ENCODE measurements around the gene DYRK1A.
"Not testable (repeated sequence)": the region's sequence is repeated elsewhere in the genome, so short reads cannot be mapped to it uniquely, and the experiment has no call there.

DYRK1A gene

DNA sequence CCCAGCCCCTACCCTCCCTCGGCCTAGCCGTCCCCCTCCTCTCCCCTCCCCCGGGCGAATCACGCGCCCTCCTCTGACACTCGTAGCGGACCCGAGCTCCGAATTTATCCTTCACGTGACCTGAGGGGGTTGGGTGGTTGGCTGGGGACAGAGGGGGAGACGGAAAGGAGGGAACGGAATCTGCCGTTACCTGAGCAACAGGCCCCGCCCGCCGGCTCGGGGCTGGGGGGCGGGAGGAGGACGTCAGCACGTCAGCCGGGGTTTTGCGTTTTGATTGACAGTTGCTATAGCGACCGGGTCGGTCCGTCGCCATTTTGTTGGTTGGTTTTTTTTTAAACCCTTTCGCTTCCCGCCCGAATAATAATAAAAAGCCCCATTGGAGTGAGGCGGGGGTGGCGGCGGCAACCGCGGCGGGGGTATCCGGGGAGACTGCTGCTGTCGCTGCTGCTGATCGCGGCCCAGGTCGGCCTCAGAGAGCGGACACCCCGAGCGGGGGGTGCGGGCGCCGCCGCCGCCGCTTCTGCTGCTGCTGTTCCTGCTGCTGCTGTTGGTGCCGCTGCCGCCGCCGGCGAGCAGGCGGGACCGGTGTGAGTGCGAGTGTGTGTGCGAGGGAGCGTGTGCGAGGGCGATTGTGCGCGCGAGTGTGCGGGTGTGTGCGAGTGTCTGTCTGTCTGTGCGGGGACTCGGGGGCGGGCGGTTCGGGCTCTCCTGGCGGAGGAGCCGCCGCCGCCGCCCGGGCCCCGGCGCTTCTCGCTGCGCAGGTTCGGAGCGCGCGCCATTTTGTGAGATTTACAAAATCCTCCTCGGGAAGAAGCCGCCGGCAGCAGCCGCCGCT, at the start of gene DYRK1A:
DYRK1A (plus strand) TSS at position 292 of the 835 bp plus-strand sequence. CDS start 53,602 bp downstream, outside the sequence.
- peak; percentile 98 for DNase-seq

DNA sequence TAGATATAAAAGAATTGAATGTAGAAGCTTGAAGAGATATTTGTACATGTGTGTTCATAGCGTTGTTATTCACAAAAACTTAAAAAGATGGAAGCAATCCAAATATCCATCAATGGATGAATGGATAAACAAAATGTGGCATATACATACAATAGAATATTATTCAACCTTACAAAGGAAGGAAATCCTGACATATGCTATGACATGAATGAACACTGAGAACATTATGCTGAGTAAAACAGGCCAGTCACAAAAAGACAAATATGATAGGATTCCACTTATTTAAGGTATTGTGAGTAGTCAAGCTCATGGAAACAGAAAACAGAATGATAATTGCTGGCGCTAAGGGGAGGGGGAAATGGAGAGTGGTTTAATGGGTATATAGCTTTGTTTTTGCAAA, 47.0 kb upstream of the DYRK1A start:
- DNase-seq = no peak

DNA sequence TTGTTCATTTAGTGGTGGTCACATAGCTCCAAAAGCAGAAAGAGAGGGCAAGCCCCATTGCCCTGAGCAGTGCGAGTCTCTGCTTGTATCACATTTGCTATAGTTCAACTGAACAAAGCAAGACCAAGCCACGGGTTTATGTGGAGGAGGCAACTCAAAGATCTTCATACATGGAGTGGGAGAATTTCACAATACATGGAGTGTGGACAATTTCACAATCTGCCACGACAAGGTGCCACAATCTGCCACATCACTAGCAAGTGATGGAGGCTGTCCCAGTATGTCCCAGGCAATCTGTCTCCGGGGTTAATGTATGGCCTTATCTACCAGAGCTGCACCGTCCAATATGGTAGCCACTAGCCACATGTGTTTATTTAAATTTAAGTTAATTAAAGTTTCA, 44.5 kb upstream of the DYRK1A start:
- DNase-seq = no peak

DNA sequence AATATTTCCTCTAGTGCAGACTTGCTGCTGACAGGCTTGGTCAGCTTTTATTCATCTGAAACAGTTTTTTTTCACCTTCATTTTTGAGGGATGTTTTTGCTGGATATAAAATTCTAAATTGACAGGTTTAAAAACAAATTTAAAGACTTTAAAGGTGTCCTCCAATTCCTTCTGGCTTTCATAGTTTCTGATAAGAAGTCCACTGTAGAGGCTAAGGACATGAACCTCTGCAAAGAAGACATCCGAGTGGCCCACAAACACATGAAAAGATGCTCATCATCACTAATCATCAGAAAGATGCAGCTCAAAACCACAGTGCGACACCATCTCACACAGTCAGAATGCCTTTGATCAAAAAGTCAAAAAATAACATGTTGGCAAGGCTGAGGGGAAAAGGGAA, 42.0 kb upstream of the DYRK1A start:
- DNase-seq = no peak

DNA sequence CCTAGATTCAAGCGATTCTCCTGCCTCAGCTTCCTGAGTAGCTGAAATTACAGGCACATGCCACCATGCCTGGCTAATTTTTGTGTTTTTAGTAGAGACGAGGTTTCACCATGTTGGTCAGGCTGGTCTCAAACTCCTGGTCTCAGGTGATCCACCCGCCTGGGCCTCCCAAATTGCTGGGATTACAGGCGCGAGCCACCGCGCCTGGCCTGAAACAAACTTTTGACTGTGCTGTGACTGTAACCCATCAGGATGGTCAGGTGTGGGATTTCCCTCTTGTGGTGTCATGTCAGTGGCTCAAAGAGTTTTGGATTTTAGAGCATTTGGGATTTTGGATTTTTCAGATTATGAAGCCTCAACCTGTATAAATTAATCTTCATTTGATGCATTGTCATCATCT, 38.4 kb upstream of the DYRK1A start:
- DNase-seq = not testable (repeated sequence)

DNA sequence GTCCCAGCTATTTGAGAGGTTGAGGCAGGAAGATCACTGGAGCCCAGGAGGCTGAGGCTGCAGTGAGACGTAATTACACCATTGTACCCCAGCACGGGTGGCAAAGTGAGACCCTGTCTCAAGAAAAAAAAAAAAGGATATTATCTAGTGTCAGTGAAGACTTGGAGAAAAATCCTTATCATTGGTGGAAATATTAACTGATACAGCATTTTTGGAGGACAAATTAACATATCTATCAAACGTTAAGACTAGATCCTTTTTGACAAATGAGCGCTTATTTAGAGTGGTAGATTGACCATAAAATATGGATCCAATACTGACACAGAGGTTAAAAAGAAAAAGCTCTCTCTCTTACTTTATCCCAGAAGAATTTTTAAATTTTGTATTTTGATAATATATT, 35.2 kb upstream of the DYRK1A start:
- DNase-seq = no peak

DNA sequence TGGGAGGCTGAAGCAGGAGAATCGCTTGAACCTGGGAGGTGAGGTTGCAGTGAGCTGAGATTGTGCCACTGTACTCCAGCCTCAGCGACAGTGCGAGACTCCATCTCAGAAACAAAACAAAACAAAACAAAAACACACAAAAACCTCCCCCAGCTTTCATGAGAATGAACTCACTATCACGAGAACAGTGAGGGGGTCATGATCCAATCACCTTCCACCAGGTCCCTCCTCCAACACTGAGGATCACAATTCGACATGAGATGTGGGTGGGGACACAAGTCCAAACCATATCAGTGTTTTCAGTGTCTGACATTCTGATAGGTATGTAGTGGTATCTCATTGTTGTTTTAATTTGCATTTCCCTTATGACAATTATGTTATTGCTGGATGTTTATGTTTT, 31.5 kb upstream of the DYRK1A start:
- no peak for DNase-seq

DNA sequence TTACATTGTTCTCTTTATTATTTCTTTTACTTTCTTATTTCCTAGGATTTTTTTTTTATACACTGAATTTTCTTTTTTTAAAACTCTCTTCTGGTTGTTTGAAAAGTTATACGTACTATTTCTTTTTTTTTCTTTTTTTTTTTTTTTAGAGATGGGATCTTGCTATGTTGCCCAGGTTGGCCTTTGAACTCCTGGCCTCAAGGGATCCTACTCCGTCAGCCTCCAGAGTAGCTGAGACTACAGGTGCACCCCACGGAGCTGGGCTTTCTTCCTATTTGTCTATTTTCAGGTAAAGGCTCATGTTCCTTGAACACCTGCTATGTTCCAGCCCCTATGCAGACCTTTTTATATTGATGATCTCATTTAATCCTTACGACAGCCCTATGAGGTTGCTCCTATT, 29.4 kb upstream of the DYRK1A start:
- DNase-seq = no peak

DNA sequence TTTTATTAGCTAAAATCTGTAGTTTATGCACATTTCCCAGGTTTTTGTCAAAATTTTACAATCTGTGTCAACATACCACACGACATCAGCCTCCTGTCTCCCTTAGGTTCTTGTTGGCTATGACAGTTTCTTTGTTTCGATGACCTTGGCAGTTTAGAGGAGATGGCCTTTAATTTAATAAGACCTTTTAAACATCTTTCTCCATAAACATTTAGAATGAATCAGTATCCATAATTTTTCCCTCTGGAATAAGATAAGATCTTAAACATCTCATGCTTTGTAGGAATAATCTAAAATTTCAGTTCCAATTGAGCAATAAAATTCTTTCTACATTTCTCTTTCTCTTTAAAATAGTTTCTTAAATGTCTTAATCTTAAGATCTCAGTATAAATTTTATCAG, 28.7 kb upstream of the DYRK1A start:
- DNase-seq = no peak

DNA sequence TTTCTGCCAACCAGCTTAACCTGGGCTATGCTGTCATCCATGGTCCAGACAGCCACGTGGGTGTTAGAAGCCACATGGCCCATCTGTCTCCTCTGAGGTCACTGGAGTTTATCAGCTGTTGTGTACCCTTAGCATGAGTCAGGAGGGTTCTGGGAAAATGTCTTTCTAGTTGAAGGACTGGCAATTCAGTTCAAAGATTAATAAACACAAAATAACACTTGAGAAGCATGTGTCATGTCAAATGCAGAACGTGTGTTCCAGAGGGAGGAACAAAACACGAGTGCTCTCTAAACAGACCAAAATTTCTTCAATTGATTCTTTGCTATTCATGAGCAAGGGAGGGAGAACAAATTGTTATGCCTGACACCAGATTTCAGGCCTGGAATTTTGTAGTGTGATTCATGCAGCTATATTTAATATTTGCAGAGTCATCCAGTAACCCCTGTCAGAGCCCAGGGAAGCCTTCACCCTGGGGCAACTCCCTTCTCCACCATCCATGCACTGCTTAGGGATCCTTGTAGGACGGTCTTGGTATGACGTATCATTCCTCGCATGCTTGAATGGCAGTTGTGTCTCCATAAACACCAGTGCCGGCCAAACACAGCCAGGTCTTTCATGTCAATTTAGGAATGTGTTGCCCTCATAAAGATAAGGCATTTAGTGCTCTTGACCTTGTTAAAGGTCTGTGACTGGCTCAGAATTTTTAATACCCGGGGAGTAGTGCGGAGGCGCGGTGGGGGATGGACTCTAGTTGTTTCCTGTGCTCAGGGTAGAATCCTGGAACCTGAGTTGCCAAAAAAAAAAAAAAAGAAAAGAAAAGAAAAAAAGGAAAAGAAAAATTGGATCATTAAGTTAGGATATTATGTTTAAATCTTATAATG, 27.7 kb upstream of the DYRK1A start:
- no peak for DNase-seq

DNA sequence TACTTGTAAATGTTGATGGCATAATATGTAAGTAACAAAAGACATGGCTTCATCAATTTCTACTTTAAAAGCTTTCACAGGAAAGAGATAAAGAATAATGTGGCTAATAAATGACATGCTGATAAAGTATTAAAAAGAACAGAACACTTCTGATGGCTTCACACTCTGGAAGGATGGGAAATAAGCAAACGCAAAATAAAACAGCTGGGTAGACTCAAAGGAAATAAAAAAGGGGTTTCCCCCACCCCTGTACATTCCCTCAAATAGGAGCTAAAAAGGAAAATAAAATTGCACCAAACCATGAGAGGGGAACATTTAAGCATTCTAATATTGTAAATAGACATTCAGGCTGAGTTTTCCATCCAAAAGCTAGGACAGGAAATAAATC, 27.0 kb upstream of the DYRK1A start:
- no peak for DNase-seq

DNA sequence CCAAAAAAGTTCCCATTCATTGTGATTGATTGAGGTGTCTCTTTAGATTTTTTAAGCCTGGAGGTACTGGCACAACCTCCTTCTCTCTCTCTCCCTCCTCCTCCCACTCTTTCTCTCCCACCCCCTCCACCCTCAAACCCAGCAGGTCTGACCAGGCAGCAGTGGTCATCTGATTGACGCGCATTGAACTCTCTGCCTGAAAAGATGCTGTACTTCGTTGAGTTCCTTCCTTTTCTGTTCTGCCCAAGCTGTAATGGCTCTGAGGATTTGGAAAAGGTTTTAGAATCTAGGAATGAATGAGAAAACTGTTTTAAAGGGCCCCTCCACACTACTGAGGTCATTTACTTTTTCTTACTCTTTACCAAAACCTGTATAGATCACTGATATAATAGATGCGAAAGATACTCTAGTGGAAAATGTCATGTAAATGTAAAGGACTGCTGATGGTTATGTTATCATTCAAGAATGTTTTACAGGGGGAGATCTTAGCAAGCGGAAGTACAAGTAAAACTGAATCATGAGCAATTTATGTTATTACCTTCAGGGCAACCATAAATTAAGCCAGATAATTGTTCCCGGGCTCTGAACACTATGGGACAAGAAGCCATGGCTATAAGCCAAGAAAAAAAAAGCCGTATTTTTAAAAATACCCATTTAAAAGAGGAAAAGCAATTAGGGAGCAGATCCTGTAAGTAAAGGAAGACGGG, 25.2 kb upstream of the DYRK1A start:
- no peak for DNase-seq

DNA sequence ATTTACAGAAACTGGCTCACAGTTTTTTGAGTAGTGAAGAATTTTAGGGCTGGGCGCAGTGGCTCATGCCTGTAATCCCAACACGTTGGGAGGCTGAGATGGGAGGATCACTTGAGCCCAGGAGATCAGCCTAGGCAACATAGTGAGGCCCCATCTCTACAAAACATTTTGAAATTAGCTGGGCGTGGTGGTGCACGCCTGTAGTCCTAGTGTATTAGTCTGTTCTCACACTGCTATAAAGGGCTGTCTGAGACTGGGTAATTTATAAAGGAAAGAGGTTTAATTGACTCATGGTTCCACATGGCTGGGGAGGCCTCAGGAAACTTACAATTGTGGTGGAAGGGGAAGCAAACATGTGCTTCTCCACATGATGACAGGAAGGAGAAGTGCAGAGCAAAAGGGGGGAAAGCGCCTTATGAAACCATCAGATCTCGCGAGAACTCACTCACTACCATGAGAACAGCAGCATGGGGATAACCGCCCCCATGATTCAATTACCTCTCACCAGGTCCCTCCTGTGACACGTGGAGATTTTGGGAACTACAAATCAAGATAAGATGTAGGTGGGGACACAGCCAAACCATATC, 24.4 kb upstream of the DYRK1A start:
- no peak for DNase-seq

DNA sequence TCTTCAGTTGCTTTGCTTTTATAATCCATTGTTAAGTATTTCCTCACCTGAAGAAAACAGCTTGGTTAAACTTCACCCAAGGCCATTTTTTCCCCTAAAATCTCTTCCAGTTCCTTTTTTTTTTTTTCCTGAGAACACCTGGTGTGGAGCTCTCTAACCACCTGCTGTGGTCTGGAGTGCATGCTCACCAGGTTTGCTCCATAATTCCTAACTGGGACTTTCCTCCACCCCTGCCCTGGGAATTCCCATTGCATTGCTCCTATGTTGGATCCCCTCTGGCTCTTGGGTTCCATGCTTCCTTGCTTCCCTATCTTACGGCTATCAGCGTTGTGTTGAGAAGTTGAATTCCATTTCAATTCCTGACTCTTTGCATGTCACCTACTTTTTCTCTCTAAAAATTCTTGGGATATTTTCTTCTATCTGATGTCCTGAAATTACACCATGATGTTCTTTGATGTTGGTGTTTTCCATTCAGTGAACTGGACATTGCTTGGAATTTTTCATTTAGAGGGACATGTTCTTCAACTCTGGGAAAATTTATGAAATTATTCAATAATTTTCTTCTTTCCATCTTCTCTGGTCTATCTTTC, 19.6 kb upstream of the DYRK1A start:
- no peak for DNase-seq

DNA sequence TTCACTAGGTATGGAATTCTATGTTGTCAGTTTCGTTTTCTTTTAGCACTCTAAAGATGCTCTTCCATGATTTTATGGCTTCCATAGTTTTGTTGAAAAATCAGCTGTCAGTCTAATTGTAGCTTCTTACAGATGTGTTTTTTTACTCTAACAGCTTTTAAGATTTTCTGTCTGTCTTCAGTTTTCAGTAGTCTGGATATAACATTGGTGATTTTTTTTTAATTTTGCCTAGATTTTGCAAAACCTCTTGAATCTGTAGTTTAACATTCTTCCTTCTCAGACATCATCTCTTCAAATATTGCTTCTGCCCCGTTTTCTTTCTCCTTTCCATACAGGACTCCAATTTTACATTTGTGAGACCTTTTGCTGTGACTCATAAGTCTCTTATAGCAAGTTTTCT, 17.9 kb upstream of the DYRK1A start:
- no peak for DNase-seq

DNA sequence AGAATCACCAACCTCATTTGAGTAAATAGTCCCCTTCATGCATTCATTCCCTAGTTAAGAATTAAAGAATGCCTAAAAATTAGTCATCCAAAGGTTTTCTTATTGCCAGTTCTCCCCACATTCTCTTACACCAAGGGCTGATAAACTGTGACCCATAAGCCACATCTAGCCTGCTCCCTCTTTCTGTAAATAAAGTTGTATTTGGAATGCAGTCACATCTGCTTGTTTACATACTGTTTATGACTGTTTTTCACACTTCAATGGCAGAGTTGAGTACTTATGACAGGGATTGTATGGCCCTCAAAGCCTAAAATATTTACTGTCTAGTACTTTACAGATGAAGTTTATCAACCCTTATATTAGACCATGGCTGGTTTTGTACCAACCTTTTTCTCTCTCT, 16.1 kb upstream of the DYRK1A start:
- DNase-seq = no peak

DNA sequence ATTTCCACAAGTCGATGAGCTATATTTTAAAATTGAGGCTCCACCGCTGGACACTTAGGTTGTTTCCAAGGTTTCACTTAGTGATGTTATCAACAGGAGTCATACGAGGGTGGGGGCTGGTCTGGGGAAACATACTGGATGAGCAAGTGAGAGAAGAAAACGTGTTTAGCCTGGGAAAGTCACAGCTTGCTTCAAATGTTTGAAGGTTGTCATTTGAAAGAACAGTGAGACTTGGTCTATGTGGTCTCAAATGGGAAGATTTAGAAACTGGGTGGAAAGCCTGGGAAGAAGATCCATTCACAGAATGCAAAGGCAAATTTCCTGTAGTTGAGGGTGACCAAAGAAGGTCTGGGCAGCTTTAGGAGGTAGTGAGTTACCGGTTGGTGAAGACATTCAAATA, 9.9 kb upstream of the DYRK1A start:
- no peak for DNase-seq

DNA sequence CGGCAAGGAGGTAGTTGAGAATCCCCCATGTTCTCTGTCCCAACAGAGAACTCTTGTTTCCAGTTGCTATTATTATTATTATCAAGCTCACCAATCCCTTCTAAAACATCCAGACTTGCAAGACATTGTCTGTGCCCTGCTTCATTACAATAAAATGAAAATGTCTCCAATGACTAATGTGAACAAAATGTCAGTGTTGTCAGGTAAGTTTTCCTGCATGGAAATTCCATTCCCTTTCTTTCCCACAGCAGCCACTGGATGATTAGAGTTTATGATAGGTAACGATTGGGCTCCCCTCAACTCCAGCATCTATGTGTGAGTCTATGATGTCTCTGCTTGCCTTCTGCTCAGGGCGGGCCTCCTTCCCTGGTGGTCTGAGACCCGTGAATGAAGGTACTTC, 8.9 kb upstream of the DYRK1A start:
- no peak for DNase-seq

DNA sequence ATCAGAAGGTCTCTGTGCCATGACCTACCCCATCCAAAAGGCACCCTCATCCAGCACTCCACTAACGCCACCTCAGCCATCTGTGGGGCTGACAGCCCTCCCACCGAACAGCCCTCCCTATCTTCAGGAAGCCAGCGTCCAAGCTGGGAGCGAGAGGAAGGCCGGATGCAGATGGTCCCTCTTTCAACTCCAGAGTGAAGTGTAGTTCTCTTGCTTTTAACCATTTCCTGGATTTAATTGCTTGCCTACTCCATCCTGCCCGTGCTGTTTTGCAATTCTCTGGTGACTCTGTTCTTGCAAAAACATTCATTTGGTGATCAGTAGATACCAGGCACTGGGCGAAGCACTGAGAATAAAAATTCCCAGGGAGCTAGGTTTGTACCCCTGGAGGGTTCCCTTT, 8.2 kb upstream of the DYRK1A start:
- DNase-seq = no peak

DNA sequence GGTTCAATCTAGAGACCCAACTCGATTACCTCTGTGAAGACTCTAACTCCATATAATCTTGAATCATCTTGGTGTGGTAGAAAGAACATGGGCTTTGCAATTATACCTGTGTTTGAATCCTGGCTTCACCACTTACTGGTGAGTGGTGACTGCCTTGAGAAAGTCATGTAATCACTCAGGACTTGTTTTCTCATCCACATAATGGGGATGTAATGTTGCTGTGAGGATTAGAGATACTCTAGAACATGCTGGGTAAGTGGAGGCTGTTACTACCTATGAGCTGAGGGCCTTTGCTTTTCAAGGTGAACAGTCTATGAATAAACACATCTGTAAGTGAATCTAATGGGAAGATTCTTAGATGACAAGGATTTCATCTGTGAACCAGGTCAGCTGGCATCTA, 2.6 kb upstream of the DYRK1A start:
- no peak for DNase-seq

DNA sequence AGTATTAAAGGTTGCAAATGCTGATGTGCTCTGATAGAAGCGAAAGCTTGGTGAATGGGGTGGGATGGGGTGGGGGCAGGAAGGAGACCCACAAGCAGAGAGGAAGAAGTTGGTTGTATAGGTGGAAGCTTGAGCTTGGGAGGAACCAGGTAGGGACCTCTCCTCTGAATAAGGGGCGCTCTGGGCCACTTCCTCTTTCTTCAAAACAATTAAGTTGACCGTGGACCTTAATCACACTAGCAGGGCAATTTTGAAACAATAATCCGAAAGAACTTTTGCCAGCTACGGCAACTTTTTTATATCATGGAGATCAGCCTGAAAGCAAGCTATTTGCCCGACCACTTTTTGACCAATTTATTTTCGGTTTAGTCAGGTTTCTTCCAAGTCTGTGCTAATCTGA, 1.9 kb upstream of the DYRK1A start:
- DNase-seq = no peak

All from activated CD4-positive, alpha-beta T cell treated with anti-CD3 and anti-CD28 coated beads, Interleukin-2, amount 50 U/mL, for 1 hour (primary cell).